Stimulated activated CD8-positive, alpha-beta memory T cell treated with anti-CD3 and anti-CD28 coated beads, Interleukin-7, amount 100 ng/mL, for 1 hour (primary cell): ENCODE results near the gene S100A3.
"Not testable (repeated sequence)": the region's sequence is repeated elsewhere in the genome, so short reads cannot be mapped to it uniquely, and the experiment has no call there.

Source experiments
- DNase-seq, 2 donors: peaks; one replicate each; pipeline ENCODE4 v3.0.0-alpha.2; 2020; ENCODE audit warnings: low read depth in 2 of 2

S100A3 gene, protein sequence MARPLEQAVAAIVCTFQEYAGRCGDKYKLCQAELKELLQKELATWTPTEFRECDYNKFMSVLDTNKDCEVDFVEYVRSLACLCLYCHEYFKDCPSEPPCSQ

DNA sequence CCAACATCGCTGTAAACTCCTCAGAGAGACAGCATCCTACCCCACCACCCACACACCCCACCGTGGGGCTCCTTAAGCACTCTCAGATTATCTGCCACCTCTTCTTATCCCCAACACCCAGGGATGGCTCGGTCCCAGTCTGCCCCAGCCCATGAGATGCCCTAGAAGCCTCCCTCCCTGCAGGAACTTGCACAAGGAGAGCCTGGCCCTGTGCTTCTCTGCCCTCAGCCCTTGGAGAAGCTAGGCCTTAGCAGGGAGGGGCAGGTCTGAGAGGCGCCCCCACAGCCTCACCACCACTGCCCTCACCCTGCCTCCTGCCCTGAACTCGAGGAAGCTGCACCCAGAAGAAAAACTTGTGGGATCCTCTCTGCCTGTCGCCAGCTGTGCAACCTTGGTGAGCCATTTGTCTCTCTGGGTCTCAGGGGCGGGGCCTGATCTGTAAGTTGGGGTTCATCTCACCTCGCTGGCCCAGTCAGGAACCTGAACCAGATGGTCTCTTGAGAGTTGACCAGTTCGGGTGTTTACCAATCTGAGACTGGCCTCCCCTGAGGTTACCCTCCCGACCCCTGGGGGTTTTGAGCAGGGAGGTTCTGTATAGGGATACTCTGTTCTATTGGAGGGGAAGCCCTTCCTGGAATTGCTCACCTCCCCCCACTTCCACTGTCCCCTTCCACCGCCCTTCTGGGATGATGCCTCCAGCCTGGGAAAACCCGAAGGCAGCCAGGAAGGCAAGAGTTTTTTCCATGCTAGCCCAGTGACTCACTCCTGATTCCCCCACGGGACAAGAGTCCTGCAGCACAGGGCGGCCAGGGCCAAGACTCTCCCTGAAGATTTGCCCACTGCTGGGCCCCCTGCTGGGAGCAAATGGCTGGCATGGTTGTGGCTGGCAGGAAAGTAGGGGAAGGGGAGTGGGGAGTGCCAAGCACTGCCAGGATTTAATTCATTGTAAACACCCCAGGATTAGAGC is at the start of gene S100A3:
Gene S100A3, minus strand, starts transcription at position 537 of the 967 bp plus-strand sequence. CDS start 773 bp downstream, outside the sequence.
- DNase-seq: no peak

DNA sequence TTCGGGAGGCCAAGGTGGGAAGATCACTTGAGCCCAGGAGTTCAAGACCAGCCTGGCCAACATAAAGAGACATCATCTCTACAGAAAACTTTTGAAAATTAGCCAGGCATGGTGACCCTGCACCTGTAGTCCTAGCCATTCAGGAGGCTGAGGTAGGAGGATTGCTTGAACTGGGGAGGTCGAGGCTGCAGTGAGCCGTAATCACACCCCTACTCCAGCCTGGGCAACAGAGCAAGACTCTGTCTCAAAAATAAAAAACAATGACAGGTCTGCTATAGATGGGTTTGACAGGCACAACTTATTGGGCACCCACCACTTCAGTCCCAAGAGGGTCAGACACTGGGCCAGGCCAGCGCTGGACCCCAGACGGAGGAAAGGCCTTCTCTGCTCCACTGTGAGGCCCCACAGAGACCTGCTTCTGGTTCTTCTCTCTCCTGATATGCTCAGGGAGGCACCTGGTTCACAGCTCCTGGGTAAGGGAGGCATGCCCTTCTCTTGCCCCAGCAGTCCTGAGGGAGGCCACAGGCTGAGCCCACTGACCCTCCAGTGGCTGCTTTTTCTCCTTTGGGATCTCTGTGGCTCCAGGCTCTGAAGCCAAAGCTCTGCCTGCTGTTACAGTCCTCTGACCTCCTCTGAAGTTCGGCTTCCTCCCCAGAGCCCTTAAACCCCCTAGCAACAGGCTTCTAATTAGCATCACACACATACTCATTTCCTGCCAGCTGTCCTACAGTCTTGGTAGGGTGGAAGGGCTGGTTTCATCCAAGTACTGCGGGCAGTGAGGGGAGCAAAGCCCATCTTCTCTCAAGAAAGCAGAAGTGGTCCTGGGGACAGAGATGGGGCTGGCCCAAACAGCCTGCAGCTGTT is 49.5 kb upstream of the S100A3 start:
- no peak for DNase-seq

DNA sequence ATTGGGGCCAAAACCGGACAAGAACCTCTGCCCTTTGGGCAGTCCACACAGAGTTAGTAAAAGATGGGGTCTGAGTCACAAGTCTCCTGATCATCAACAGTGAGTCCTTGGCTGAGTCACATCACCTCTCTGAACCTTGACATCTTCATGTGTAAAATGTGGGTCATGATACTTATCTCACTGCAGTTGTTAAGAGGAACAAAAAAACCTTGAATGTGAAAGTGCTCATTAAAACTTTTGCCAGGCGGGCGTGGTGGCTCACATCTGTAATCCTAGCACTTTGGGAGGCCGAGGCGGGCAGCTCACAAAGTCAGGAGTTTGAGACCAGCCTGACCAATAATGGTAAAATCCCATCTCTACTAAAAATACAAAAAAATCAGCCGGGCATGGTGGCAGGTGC is 48.1 kb upstream of the S100A3 start:
- DNase-seq: no peak

DNA sequence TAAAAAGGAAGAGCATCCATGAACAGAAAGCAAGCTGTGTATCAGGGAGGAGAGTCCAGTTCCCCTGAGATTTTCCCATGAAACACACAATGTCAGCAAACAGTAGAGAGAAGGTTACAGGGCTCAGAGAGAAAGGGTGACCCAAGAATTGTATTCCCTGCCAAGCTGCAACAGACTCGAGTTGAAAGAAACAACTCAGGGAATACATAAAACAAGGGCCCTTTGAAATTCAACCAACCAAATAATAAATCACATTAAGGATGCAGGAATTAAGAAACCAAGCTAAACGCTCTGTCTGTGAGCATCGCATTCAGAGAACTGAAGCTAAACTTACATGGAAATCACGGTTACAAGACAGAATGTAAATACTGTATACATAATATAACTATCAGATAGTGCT is 43.7 kb upstream of the S100A3 start:
- DNase-seq: no peak

DNA sequence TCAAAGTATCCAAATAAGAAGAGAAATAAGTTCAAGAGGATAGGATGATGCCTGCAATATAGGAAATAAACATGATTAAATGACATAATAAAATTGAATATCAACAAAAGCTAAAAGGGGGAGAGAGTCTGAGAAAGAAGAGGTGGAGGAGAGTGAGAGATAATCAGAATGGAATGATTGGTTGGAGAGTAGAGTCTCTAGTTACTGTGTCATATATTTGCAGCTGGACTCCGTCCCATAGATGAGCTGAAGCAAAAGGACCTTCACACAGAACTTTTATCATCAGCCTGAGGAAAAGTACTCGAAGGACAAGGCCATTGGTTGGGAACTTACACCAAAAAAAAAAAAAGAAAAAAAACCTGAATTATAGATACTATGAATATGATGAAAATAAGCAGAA is 39.4 kb upstream of the S100A3 start:
- no peak for DNase-seq

DNA sequence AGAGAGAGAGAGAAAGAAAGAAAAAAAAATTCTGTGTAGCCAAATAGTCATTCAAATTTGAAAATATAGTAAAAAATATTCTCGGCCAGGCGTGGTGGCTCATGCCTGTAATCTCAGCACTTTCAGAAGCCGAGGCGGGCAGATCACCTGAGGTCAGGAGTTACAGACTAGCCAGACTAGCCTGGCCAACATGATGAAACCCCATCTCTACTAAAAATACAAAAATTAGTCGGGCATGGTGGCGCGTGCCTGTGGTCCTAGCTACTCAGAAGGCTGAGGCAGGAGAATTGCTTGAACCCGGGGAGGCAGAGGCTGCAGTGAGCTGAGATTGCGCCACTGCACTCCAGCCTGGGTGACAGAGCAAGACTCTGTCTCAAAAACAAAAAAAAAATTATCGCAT is 39.0 kb upstream of the S100A3 start:
- DNase-seq: not testable (repeated sequence)

DNA sequence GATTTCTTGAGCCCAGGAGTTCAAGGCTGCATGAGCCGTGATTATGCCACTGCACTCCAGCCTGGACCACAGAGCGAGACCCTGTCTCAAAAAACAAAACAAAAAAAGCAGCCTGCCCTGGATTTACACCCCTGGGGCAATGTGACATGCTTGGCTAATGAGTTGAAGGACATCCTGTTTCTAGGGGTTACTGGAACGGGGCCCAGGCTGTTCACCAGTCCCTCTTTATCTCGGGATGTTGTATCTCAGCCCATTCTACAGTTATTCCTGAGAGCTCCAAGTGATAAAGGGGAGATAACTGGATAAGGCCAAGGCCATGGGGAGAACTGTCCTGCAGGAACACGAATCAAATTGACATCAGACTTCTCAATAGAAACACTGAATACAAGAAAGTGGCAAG is 38.3 kb upstream of the S100A3 start:
- no peak for DNase-seq

DNA sequence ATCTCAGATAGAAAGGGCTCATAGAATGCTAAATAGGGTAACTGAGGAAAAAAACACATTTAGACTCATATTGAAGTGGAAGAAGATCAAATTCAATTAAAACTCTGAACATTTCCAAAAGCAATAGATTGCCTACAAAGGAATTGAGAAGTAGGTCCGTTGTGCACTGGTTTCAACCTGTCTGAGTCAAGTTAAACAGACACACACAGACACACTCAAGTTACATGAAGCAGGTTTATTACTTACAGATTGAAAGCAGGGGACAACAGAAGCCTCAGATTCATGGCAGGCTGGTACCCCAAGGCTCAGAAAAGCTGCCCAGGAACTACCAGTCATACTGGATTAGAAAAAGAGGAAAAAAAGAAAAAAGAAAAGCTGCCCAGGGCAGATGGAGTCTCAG is 37.3 kb upstream of the S100A3 start:
- DNase-seq: no peak

DNA sequence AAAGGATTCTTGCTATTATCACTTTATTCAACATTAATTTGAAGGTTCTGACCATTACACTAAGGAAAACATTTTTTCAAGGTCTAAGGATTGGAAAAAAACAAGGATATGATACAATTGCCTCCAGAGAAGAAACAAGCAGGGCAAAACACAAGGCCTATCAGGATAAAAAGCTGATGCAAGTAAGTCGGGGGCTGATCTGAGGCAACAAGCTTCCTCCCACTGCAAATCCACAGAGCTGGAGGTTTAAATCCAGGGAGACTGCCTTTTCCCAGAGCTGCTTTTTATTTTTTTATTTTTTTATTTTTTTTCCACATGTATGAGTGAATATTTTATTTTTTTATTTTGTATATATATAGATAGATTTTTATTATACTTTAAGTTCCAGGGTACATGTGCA is 35.9 kb upstream of the S100A3 start:
- DNase-seq: no peak

DNA sequence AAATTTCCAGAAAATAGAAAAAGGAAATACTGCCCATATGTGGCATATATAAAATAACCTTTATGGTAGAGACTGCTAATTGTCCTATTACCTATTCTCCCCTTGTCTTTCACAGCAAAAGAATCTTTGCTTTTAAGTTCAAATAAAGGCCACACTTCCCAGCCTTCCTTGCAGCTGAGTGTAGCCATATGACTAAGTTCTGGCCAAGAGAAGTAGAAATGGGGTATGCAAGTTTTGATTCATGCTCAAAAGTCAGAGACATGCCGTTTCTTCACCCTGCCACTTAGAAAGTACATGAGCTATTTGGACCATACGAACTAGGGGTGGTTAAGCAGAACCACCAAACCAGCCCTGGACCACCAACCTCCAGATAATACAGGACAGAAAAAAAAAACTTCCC is 34.9 kb upstream of the S100A3 start:
- DNase-seq: no peak

DNA sequence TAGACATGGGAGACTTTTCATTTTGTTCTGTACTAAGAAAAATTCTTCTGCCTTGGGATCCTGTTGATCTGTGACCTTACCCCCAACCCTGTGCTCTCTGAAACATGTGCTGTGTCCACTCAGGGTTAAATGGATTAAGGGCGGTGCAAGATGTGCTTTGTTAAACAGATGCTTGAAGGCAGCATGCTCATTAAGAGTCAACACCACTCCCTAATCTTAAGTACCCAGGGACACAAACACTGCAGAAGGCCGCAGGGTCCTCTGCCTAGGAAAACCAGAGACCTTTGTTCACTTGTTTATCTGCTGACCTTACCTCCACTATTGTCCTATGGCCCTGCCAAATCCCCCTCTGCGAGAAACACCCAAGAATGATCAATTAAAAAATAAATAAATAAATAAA is 34.5 kb upstream of the S100A3 start:
- not testable (repeated sequence) for DNase-seq

DNA sequence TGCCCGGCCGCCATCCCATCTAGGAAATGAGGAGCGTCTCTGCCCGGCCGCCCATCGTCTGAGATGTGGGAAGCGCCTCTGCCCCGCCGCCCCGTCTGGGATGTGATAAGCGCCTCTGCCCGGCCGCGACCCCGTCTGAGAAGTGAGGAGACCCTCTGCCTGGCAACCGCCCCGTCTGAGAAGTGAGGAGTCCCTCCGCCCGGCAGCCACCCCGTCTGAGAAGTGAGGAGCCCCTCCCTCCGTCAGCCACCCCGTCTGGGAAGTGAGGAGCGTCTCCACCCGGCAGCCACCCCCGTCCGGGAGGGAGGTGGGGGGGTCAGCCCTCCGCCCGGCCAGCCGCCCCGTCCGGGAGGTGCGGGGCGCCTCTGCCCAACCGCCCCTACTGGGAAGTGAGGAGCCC is 33.8 kb upstream of the S100A3 start:
- not testable (repeated sequence) for DNase-seq

DNA sequence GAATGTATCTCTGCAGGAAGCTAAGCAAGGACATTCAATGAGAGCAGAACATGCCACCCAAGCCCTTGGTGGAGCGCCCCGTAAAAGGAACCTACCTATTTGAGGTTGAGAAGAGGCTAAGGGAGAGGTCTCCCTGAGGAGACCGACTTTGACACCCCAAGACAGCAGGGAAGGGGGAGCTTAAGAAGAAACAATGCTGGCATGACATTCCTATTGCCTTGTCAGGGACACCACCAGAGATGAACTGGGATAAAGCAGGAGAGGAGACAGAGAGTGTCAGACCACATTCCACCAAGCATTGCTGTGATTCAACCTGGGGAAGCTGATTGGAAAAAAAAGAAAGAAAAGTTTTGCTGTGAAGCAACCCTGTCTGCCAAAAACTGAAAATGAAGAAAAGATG is 29.9 kb upstream of the S100A3 start:
- no peak for DNase-seq

DNA sequence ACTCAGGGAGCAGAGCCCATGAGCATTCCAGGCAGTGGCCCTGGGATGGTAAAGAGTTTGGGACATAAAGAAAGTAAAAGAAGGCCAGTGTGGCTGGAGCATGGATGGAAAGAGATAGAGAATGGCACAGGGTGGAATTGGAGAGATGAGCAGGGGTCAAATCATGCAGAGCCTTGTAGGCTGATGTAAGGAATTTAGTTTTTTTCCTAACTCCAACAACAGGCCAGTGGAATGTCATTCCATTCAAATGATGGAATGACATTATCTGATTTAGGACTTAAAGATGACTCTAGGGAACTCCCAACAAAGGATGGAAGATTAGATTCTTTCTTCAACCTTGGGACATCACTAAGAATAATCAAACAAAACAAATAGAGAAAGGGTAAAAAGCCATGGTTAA is 29.4 kb upstream of the S100A3 start:
- no peak for DNase-seq

DNA sequence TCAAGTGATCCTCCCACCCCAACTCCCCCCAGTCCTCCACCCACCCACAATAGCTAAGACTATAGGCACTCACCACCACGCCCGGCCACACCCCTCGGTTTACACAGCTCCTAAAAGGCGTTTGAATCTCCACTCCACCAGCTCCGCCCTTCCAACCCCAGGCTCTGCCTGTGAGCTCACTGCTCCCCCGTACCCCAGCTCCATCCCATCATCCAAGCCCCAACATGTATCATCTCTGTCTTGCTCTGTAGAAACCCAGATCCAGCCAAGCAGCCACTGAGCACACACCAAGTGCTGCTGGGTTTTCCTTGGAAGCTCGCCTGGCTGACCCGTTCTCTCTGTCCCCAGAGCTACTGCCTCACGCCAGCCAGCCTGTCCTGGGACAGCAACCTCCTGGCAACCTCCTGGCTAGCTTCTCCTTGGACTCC is 28.6 kb upstream of the S100A3 start:
- no peak for DNase-seq

DNA sequence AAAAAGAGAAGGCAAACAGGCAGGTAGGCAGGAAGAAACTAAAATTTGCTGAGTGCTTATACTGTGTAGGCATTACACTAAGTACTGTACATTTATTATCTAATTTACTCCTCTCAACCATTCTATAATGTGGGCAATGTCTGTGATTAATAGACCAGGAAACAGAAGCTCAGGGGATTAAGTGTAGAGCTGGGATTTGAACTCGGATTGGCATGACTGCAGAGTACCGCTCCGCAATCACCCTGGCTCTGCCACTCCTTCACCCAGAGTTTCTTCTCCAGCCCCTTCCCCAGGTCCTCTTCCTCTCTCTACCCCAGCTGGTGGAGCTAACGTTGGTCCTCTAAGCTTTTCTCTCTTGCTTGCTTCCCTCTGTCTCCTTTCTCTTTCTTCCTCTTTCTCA is 28.1 kb upstream of the S100A3 start:
- DNase-seq: no peak

DNA sequence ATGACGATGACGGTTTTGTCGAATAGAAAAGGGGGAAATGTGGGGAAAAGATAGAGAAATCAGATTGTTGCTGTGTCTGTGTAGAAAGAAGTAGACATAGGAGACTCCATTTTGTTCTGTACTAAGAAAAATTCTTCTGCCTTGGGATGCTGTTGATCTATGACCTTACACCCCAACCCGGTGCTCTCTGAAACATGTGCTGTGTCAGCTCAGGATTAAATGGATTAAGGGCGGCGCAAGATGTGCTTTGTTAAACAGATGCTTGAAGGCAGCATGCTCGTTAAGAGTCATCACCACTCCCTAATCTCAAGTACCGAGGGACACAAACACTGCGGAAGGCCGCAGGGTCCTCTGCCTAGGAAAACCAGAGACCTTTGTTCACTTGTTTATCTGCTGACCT is 26.4 kb upstream of the S100A3 start:
- not testable (repeated sequence) for DNase-seq

DNA sequence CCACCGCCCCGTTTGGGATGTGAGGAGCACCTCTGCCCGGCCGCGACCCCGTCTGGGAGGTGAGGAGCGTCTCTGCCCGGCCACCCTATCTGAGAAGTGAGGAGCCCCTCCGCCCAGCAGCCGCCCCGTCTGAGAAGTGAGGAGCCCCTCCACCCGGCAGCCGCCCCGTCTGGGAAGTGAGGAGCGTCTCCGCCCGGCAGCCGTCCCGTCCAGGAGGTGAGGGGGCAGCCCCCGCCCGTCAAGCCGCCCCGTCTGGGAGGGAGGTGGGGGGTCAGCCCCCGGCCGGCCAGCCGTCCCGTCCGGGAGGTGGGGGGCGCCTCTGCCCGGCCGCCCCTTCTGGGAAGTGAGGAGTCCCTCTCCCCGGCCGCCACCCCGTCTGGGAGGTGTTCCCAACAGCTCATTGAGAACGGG is 26.0 kb upstream of the S100A3 start:
- DNase-seq: not testable (repeated sequence)

DNA sequence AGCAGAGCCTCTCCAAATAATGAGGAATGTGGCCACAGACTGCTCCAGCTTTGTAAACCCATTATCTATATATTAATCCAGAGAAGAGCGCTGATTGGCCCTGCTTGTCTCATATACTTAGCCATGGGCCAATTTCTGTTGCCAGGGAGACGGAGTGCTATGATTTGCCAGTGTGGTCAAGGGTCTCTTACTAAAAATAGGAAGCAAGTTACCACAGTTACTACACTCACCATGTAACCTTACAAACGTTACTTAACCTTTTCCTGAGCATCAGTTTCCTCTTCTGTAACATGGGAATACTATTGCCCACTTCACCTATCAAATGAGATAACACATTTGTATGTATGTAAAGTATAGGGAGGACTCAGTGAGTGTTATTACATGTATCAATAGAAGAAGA is 24.3 kb upstream of the S100A3 start:
- no peak for DNase-seq

DNA sequence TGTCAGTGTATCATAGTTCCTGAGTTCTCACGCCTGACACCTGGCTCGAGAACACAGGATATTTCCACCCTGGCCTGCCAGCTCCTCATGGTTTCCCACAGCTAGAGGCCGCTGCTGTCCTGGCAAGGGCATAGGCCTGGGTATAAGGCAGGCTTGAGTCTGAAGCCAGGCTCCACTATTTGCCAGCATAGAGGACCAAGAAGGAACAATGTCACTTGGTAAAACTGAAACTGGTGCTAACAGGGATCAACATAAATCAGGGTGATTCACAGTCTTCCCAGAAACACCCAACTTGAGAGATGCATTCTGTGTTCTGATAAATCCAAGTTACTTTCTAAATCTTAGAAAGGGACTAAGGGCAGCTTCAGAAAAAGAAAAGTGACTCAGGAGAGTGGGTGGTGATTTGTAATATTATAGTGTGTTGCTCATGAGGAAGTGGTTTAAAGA is 23.5 kb upstream of the S100A3 start:
- DNase-seq: no peak

DNA sequence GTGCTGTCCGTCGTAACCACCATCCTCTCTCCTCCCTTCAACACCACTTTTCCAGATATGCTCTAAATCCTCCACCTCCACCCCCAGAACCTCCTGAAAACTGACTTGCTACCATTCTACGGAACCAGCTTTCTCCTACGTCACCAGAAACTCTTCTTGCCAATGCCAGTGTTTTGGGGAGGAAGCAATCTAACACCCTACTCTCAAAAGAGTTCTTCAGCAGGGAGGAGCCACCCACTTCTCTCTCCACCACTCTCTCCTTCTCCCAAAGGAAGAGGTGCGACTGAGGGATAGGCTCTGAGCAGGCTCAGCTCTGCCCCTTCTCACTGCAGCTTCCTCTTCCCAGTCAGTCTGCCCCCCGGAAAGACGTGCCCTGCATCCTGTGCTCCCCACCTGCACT is 22.6 kb upstream of the S100A3 start:
- DNase-seq: no peak

DNA sequence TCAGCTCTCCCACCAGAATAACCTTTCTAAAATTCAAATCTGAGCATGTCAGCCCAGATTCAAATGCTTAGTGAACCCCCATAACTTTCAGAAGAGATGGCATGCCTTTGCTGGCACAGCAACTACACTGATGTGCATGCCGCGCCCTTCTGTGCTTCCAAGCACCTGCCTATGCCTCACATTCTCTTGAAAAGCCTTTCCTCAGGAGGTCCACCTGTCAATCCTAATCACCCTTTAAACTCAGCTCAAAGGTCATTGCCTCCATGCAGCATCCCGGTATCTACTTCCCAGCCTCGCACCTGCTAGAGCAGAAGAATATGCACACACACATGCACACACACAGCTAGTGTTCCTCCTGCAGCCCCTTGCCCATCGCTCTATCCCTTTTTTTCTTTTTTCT is 21.8 kb upstream of the S100A3 start:
- no peak for DNase-seq
